SK-N-SH (cell line): Measurements from ENCODE around the gene RAE1. TPM values are rescaled to one million over a fixed set of nuclear protein-coding genes. Genes with fewer than 3 reads are reported as not detected.

Source experiments
- CTCF ChIA-PET: fragments of 300-600, 350-600 bp; formaldehyde crosslinking; extraction: SDS; loops from one replicate; lab custom pipeline; 2021; lab: Yijun Ruan, JAX
- POLR2A ChIA-PET: fragments of 350-600 bp; sonication (Branson Sonifier 250); formaldehyde crosslinking; extraction: SDS; loops from one replicate; lab custom pipeline; 2020; ENCODE audit warnings: antibody characterized with exemption, inconsistent platforms; lab: Yijun Ruan, JAX
- DNase-seq: peaks from one replicate; pipeline ENCODE4 v3.0.0; 2012
- H2AFZ ChIP-seq: fragments of 200-600 bp; sonication (generic); 2 replicates; pipeline ENCODE4 v1.8.1; 2016; ENCODE audit warnings: antibody characterized with exemption, mild to moderate bottlenecking, low read depth
- H3F3A ChIP-seq: fragments of 200-600 bp; sonication (generic); replicated peaks from 2 replicates; pipeline ENCODE3; 2016; ENCODE audit warnings: antibody characterized with exemption, mild to moderate bottlenecking; ENCODE audit not compliant: insufficient read depth
- H3K27ac ChIP-seq, 2 experiments: fragments of 200-500 bp in 1 of 2; fragments of 200-600 bp in 1 of 2; sonication (Bioruptor generic) in 1 of 2; sonication (generic), shearing (Covaris generic) in 1 of 2; 2 replicates each; pipeline versions ENCODE4 v1.5.1 to v1.6.1; 2014 to 2016; ENCODE audit warnings: low read depth in 2 of 2, inconsistent platforms in 1 of 2, low read length in 1 of 2, mild to moderate bottlenecking in 1 of 2, mixed read lengths in 1 of 2
- H3K27me3 ChIP-seq: fragments of 200-600 bp; sonication (generic), shearing (Covaris generic); 2 replicates; pipeline ENCODE4 v1.6.1; 2016; ENCODE audit warnings: mixed run types; ENCODE audit not compliant: insufficient read depth
- H3K36me3 ChIP-seq, 2 experiments: fragments of 200-500 bp in 1 of 2; fragments of 200-600 bp in 1 of 2; sonication (Bioruptor generic) in 1 of 2; sonication (generic) in 1 of 2; replicated peaks in 1 of 2; 2 replicates each; pipeline versions ENCODE3 to v1.5.1; 2014 to 2016; ENCODE audit warnings: low read length in 1 of 2, mild to moderate bottlenecking in 1 of 2; ENCODE audit not compliant: insufficient read depth in 2 of 2, control insufficient read depth in 1 of 2
- H3K4me1 ChIP-seq, 2 experiments: fragments of 200-500 bp in 1 of 2; fragments of 200-600 bp in 1 of 2; sonication (Bioruptor generic) in 1 of 2; sonication (generic), shearing (Covaris generic) in 1 of 2; 2 replicates each; pipeline versions ENCODE4 v1.5.1 to v1.6.1; 2014 to 2016; ENCODE audit warnings: low read depth in 1 of 2, low read length in 1 of 2, mixed run types in 1 of 2; ENCODE audit not compliant: insufficient read depth in 2 of 2, control insufficient read depth in 1 of 2
- H3K4me2 ChIP-seq: fragments of 200-600 bp; sonication (generic), shearing (Covaris generic); 2 replicates; pipeline ENCODE4 v1.6.1; 2017; ENCODE audit warnings: mixed run types
- H3K4me3 ChIP-seq, 2 experiments: fragments of 200-500 bp in 1 of 2; fragments of 200-600 bp in 1 of 2; sonication (Bioruptor generic) in 1 of 2; sonication (generic), shearing (Covaris generic) in 1 of 2; 2 replicates each; pipeline versions ENCODE4 v1.5.1 to v1.8.1; 2014 to 2016; ENCODE audit warnings: low read depth in 2 of 2, inconsistent platforms in 1 of 2, low read length in 1 of 2, mild to moderate bottlenecking in 1 of 2, mixed read lengths in 1 of 2, moderate library complexity in 1 of 2
- H3K79me2 ChIP-seq: fragments of 200-600 bp; sonication (generic); 2 replicates; pipeline ENCODE4 v1.8.1; 2017; ENCODE audit warnings: mild to moderate bottlenecking; ENCODE audit not compliant: insufficient read depth
- H3K9ac ChIP-seq: fragments of 200-600 bp; sonication (generic); 2 replicates; pipeline ENCODE4 v1.6.1; 2017; ENCODE audit warnings: mixed run types
- H3K9me2 ChIP-seq: fragments of 200-600 bp; sonication (generic); 2 replicates; pipeline ENCODE4 v1.6.1; 2017; ENCODE audit warnings: mixed run types
- H3K9me3 ChIP-seq: fragments of 200-600 bp; sonication (generic); 2 replicates; pipeline ENCODE4 v1.6.1; 2017; ENCODE audit warnings: mixed run types, mild to moderate bottlenecking, moderate library complexity
- H4K20me1 ChIP-seq: fragments of 200-600 bp; sonication (generic); 2 replicates; pipeline ENCODE4 v1.6.1; 2017; ENCODE audit warnings: mild to moderate bottlenecking, mixed run types; ENCODE audit not compliant: insufficient read depth
- ELF1 ChIP-seq: IDR thresholded peaks from 2 replicates; pipeline ENCODE4 v1.4.0; 2012
- EP300 ChIP-seq, 2 experiments: IDR thresholded peaks; 2 replicates each; pipeline versions ENCODE4 v1.4.0 to v1.6.1; 2012; ENCODE audit warnings: borderline replicate concordance in 1 of 2, low read depth in 1 of 2, low read length in 1 of 2
- EZH2phosphoT487 ChIP-seq: fragments of 200-600 bp; sonication (generic); IDR thresholded peaks from 2 replicates; pipeline ENCODE4 v1.6.1; 2017; ENCODE audit warnings: low read depth, mixed run types, mild to moderate bottlenecking, antibody characterized with exemption, moderate library complexity, borderline replicate concordance
- FOXM1 ChIP-seq: IDR thresholded peaks from 2 replicates; pipeline ENCODE4 v1.4.0; 2012; ENCODE audit warnings: low read depth, mild to moderate bottlenecking
- GATA2 ChIP-seq: sonication (generic); formaldehyde crosslinking; IDR thresholded peaks from 2 replicates; pipeline ENCODE4 v1.5.0; 2020; ENCODE audit warnings: mild to moderate bottlenecking, missing genetic modification reagents
- JUND ChIP-seq: IDR thresholded peaks from 2 replicates; pipeline ENCODE4 v1.4.0; 2012
- MXI1 ChIP-seq: IDR thresholded peaks from 2 replicates; pipeline ENCODE4 v1.6.1; 2012; ENCODE audit warnings: mild to moderate bottlenecking, low read depth, low read length, improper control_type of control experiment
- NFIC ChIP-seq: IDR thresholded peaks from 2 replicates; pipeline ENCODE4 v1.4.0; 2012; ENCODE audit warnings: borderline replicate concordance
- POLR2AphosphoS5 ChIP-seq: IDR thresholded peaks from 2 replicates; pipeline ENCODE4 v1.6.1; 2012; ENCODE audit warnings: low read depth, low read length
- RCOR1 ChIP-seq: fragments of 150-350 bp; IDR thresholded peaks from 2 replicates; pipeline ENCODE4 v1.6.1; 2017; ENCODE audit warnings: antibody characterized with exemption, low read length
- RXRA ChIP-seq: IDR thresholded peaks from 2 replicates; pipeline ENCODE4 v1.4.0; 2012; ENCODE audit warnings: low read depth, mild to moderate bottlenecking, borderline replicate concordance
- USF1 ChIP-seq: IDR thresholded peaks from 2 replicates; pipeline ENCODE4 v1.4.0; 2012; ENCODE audit warnings: low read depth, borderline replicate concordance
- WGBS: methylation state at CpG from one replicate; pipeline ENCODE4 v1.1.6; 2017; ENCODE audit warnings: low lambda C conversion rate; 5-methylcytosine and 5-hydroxymethylcytosine counted together
- polyA plus RNA-seq, 3 experiments: library from polyadenylated mRNA; depleted of rRNA; stranded (reverse); fragments of >200 nt; gene quantifications; 2 replicates each; pipeline ENCODE4 v1.2.3, GENCODE V29; 2012

RAE1 gene
- polyA plus RNA-seq, 1 of the 3 experiments (the other 2 are of a cell fraction): 82.4 TPM

- TF ChIP-seq EZH2phosphoT487: no peak
Measured at GRCh38 chr20:57408536-57409233, 57.6 kb downstream of the RAE1 start (continued).

GRCh38 chr20:57409316-57409671 lies 58.2 kb downstream of the RAE1 start:
- Histone ChIP-seq H3K9ac (no peak overlapping the region), H4K20me1 (no peaks in the 10 kb centered on the region), H3K36me3 (peaks cover 0 to 23% of the 10 kb centered on the region in 2 experiments), H3K27ac (peak overlapping the region in 1 of 2 experiments; percentile 50; a peak in 1 of 4 replicates), H3K4me1 (peaks cover 0 to 22% of the 10 kb centered on the region in 2 experiments; a peak in 1 of 4 replicates), H3F3A (no peaks in the 10 kb centered on the region), H3K79me2 (no peaks in the 10 kb centered on the region), H3K9me2 (no peaks in the 10 kb centered on the region), H3K4me3 (no peak overlapping the region), H3K9me3 (no peaks in the 10 kb centered on the region), H2AFZ (no peak overlapping the region), H3K4me2 (no peak overlapping the region), H3K27me3 (no peaks in the 10 kb centered on the region)
- WGBS: 72% methylated on average over 16 of the region's 16 CpGs
- no peak for TF ChIP-seq RXRA
- TF ChIP-seq MXI1: no peak
- peak; percentile 17; the same call in 1 of the 2 replicates for TF ChIP-seq RCOR1
- no peak for TF ChIP-seq ELF1
- 0 out of 2 replicates have a peak, but pooled peaks have one; percentile 10 for TF ChIP-seq GATA2
- no peak for TF ChIP-seq USF1
- TF ChIP-seq NFIC: no peak
- TF ChIP-seq POLR2AphosphoS5: no peak
- no peak for TF ChIP-seq JUND
- peak; percentile 90 for DNase-seq
- POLR2A ChIA-PET: no interaction called here
- CTCF ChIA-PET: interaction anchor here (0.7 to 2.1 kb wide), 6 partner anchors 11 to 187 kb away, joined by 3 to 10 read pairs (median 4); partner anchors contain the start of gene RBM38

GRCh38 chr20:57409672-57410397 lies 58.8 kb downstream of the RAE1 start:
- Histone ChIP-seq H4K20me1 (no peaks in the 10 kb centered on the region), H3K27me3 (no peaks in the 10 kb centered on the region), H2AFZ (no peak overlapping the region), H3F3A (no peaks in the 10 kb centered on the region), H3K9me2 (no peaks in the 10 kb centered on the region), H3K36me3 (peaks cover 0 to 19% of the 10 kb centered on the region in 2 experiments), H3K9ac (no peak overlapping the region), H3K4me2 (no peak overlapping the region), H3K27ac (peak overlapping the region in 1 of 2 experiments; percentile 50; a peak in 1 of 4 replicates), H3K4me1 (peaks cover 0 to 22% of the 10 kb centered on the region in 2 experiments; a peak in 1 of 4 replicates), H3K79me2 (no peaks in the 10 kb centered on the region), H3K9me3 (no peaks in the 10 kb centered on the region), H3K4me3 (no peak overlapping the region)
- 86% methylated on average over 11 of the region's 14 CpGs for WGBS
- TF ChIP-seq FOXM1 (no peak), EP300 (IDR thresholded peaks at IDR 0.05; ENCODE audit: borderline replicate concordance in 1 of 2, low read depth in 1 of 2, low read length in 1 of 2) (0 out of 4 replicates have a peak, but pooled peaks of 1 of the 2 experiments have one; percentile 34)
- POLR2A ChIA-PET: no interaction called here
- CTCF ChIA-PET: interaction anchor here (0.7 to 2.1 kb wide), 6 partner anchors 11 to 186 kb away, joined by 3 to 10 read pairs (median 4); partner anchors contain the start of gene RBM38
- no peak for DNase-seq
